ENCODE results near the gene FILIP1L. TPM values are rescaled to one million over a fixed set of nuclear protein-coding genes. Genes with fewer than 3 reads are reported as not detected.
A peak's percentile ranks its signal among the peaks of the same experiment; 100 is the strongest.

FILIP1L gene
- total RNA-seq, 1 donor from 2014 or later, result 0.15 TPM

GRCh38 chr3:99818818-99819217 is 295.5 kb downstream of the FILIP1L start:
- Histone ChIP-seq H3K27ac (no peak overlapping the region), H2AFZ (replicated peaks) (no peak overlapping the region), H3K4me3 (peak overlapping the region; percentile 61), H3F3A (ENCODE audit: low read depth) (no peaks in the 10 kb centered on the region), H3K27me3 (no peaks in the 10 kb centered on the region), H3K4me2 (peak overlapping the region; percentile 92), H3K79me2 (ENCODE audit: low read depth) (peaks cover 52% of the 10 kb centered on the region), H3K36me3 (no peaks in the 10 kb centered on the region), H4K20me1 (ENCODE audit: low read depth) (no peaks in the 10 kb centered on the region), H3K9ac (no peak overlapping the region), H3K9me3 (ENCODE audit: low read depth) (no peaks in the 10 kb centered on the region), H3K4me1 (peaks cover 11% of the 10 kb centered on the region)
- H3K9me3 Mint-ChIP-seq, result no peaks in the 10 kb centered on the region
- TF ChIP-seq EZH2 (IDR thresholded peaks at IDR 0.05), result no peak
- no peak for TF ChIP-seq EZH2phosphoT487 (IDR thresholded peaks at IDR 0.05)
- TF ChIP-seq CTCF (IDR thresholded peaks at IDR 0.05), result no peak
- no peaks in the 10 kb centered on the region for H3K36me3 Mint-ChIP-seq
- no peaks in the 10 kb centered on the region for H3K27me3 Mint-ChIP-seq (ENCODE audit: insufficient read depth, low read depth)
- no peak overlapping the region for H3K27ac Mint-ChIP-seq
- peak overlapping the region; percentile 95 for H3K4me3 Mint-ChIP-seq
- DNase-seq (ENCODE audit: low spot score), result no peak
- peaks cover 17% of the 10 kb centered on the region for H3K4me1 Mint-ChIP-seq

- peak within 1 kb of the TSS; percentile 95 for H3K4me3 Mint-ChIP-seq
- Histone ChIP-seq H3K36me3 (no peaks in the 10 kb centered on the region), H3K79me2 (ENCODE audit: low read depth) (peaks cover 41% of the 10 kb centered on the region), H3K4me3 (peak within 1 kb of the TSS; percentile 61), H3K27ac (no peak within 1 kb of the TSS), H2AFZ (replicated peaks) (peak within 1 kb of the TSS; percentile 87), H3K27me3 (no peaks in the 10 kb centered on the region), H4K20me1 (ENCODE audit: low read depth) (no peaks in the 10 kb centered on the region), H3F3A (ENCODE audit: low read depth) (no peaks in the 10 kb centered on the region), H3K4me2 (peak within 1 kb of the TSS; percentile 92), H3K9ac (peak within 1 kb of the TSS; percentile 68), H3K9me3 (ENCODE audit: low read depth) (no peaks in the 10 kb centered on the region), H3K4me1 (peaks cover 6% of the 10 kb centered on the region)
- no peaks in the 10 kb centered on the region for H3K36me3 Mint-ChIP-seq
- peak within 1 kb of the TSS; percentile 99 for H3K27ac Mint-ChIP-seq
- H3K9me3 Mint-ChIP-seq, result no peaks in the 10 kb centered on the region
- H3K4me1 Mint-ChIP-seq, result peaks cover 11% of the 10 kb centered on the region
- DNase-seq (ENCODE audit: low spot score), result peak; percentile 96
- H3K27me3 Mint-ChIP-seq (ENCODE audit: insufficient read depth, low read depth), result no peaks in the 10 kb centered on the region
- no peak for TF ChIP-seq EZH2phosphoT487 (IDR thresholded peaks at IDR 0.05)
- no peak for TF ChIP-seq CTCF (IDR thresholded peaks at IDR 0.05)
- no peak for TF ChIP-seq EZH2 (IDR thresholded peaks at IDR 0.05)
These were observed 296.7 kb downstream of the FILIP1L start, which contains the start of gene CMSS1 for GRCh38 chr3:99817437-99818240. Gene CMSS1 (plus strand): TSS chr3:99817862.

- peak overlapping the region; percentile 92 for H3K4me2 ChIP-seq
- H3K4me1 Mint-ChIP-seq, result peaks cover 11% of the 10 kb centered on the region
- no peak overlapping the region for H3K27ac ChIP-seq
- H3F3A ChIP-seq (ENCODE audit: low read depth), result no peaks in the 10 kb centered on the region
- peak overlapping the region; percentile 68 for H3K9ac ChIP-seq
- H3K4me3 Mint-ChIP-seq, result peak overlapping the region; percentile 95
- H3K36me3 Mint-ChIP-seq, result no peaks in the 10 kb centered on the region
- peaks cover 6% of the 10 kb centered on the region for H3K4me1 ChIP-seq
- peak overlapping the region; percentile 61 for H3K4me3 ChIP-seq
- H2AFZ ChIP-seq (replicated peaks), result peak overlapping the region; percentile 87
- no peaks in the 10 kb centered on the region for H3K9me3 Mint-ChIP-seq
- H3K36me3 ChIP-seq, result no peaks in the 10 kb centered on the region
- no peak for TF ChIP-seq EZH2 (IDR thresholded peaks at IDR 0.05)
- TF ChIP-seq EZH2phosphoT487 (IDR thresholded peaks at IDR 0.05), result no peak
- TF ChIP-seq CTCF (IDR thresholded peaks at IDR 0.05), result no peak
- no peaks in the 10 kb centered on the region for H3K27me3 Mint-ChIP-seq (ENCODE audit: insufficient read depth, low read depth)
- peaks cover 37% of the 10 kb centered on the region for H3K79me2 ChIP-seq (ENCODE audit: low read depth)
- peak; percentile 42 for DNase-seq (ENCODE audit: low spot score)
- peak overlapping the region; percentile 99 for H3K27ac Mint-ChIP-seq
- H3K9me3 ChIP-seq (ENCODE audit: low read depth), result no peaks in the 10 kb centered on the region
- no peaks in the 10 kb centered on the region for H3K27me3 ChIP-seq
- no peaks in the 10 kb centered on the region for H4K20me1 ChIP-seq (ENCODE audit: low read depth)
These were observed 297.3 kb downstream of the FILIP1L start for GRCh38 chr3:99817047-99817436.
